RWPE2 (cell line): ENCODE data around the gene UPF3A.
A peak's percentile ranks its signal among the peaks of the same experiment; 100 is the strongest.

Experiments used
- ATAC-seq: fragments of 200-7000 bp; cut with Tn5 transposase; 3 replicates; pipeline ENCODE4 v1.9.1; 2021; ENCODE audit warnings: low read depth
- DNase-seq: peaks from one replicate; pipeline ENCODE4 v3.0.0-alpha.2; 2020; ENCODE audit warnings: low spot score
- H3K27ac ChIP-seq: fragments of 450-650 bp; 2 replicates; pipeline ENCODE4 v1.5.1; 2017; ENCODE audit warnings: mild to moderate bottlenecking; ENCODE audit not compliant: poor library complexity, severe bottlenecking
- H3K27me3 ChIP-seq: fragments of 250-450 bp; sonication (Bioruptor Pico); 2 replicates; pipeline ENCODE4 v1.5.1; 2021; ENCODE audit warnings: mild to moderate bottlenecking, moderate library complexity; ENCODE audit not compliant: insufficient read depth, poor library complexity, severe bottlenecking
- H3K36me3 ChIP-seq: fragments of 250-450 bp; sonication (Bioruptor Pico); 2 replicates; pipeline ENCODE4 v1.5.1; 2020; ENCODE audit warnings: low read depth, mild to moderate bottlenecking, moderate library complexity
- H3K4me1 ChIP-seq: fragments of 250-450 bp; sonication (Bioruptor Pico); 2 replicates; pipeline ENCODE4 v1.5.1; 2021; ENCODE audit warnings: mild to moderate bottlenecking, moderate library complexity; ENCODE audit not compliant: insufficient read depth, poor library complexity, severe bottlenecking
- H3K4me3 ChIP-seq: fragments of 250-450 bp; sonication (Bioruptor Pico); 2 replicates; pipeline ENCODE4 v1.5.1; 2021; ENCODE audit warnings: mild to moderate bottlenecking, moderate library complexity; ENCODE audit not compliant: severe bottlenecking
- H3K9me3 ChIP-seq: fragments of 250-450 bp; sonication (Bioruptor Pico); 2 replicates; pipeline ENCODE4 v1.5.1; 2021; ENCODE audit warnings: mild to moderate bottlenecking, moderate library complexity; ENCODE audit not compliant: severe bottlenecking
- TF ChIP-seq, protein P1 (sequence below): fragments of 450-650 bp; IDR thresholded peaks from one replicate; pipeline ENCODE4 v1.5.1; 2017; ENCODE audit warnings: mild to moderate bottlenecking, moderate library complexity; ENCODE audit not compliant: poor library complexity, severe bottlenecking

Gene UPF3A

DNA sequence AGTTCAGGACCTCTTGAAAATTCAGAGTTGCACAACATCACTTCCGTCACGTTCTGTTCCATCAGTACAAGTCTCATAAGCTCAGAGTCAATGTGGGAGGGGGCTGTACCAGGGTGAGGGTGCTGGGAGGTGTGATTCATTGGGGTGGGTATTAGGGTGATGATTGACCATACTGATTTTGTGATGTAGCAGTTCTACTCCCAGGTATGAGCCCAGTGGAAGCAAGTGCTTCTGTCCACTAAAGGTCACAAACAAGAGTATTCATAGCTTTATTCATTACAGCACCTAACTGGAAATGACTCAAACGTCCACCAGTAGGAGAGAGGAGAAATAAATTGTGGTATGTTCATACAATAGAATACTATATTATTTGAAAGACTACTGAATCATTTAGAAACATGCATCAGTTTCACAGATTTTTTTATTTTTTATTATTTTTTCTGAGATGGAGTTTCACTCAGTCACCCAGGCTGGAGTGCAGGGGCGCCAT lies 12.1 kb upstream of the UPF3A start:
- Histone ChIP-seq H3K27ac (no peak overlapping the region), H3K9me3 (no peaks in the 10 kb centered on the region), H3K4me1 (no peaks in the 10 kb centered on the region), H3K27me3 (no peaks in the 10 kb centered on the region), H3K4me3 (no peak overlapping the region), H3K36me3 (peaks cover 85% of the 10 kb centered on the region)
- no peak for DNase-seq
- ATAC-seq: no peak
- TF ChIP-seq, protein P1, sequence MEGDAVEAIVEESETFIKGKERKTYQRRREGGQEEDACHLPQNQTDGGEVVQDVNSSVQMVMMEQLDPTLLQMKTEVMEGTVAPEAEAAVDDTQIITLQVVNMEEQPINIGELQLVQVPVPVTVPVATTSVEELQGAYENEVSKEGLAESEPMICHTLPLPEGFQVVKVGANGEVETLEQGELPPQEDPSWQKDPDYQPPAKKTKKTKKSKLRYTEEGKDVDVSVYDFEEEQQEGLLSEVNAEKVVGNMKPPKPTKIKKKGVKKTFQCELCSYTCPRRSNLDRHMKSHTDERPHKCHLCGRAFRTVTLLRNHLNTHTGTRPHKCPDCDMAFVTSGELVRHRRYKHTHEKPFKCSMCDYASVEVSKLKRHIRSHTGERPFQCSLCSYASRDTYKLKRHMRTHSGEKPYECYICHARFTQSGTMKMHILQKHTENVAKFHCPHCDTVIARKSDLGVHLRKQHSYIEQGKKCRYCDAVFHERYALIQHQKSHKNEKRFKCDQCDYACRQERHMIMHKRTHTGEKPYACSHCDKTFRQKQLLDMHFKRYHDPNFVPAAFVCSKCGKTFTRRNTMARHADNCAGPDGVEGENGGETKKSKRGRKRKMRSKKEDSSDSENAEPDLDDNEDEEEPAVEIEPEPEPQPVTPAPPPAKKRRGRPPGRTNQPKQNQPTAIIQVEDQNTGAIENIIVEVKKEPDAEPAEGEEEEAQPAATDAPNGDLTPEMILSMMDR: no peak

DNA sequence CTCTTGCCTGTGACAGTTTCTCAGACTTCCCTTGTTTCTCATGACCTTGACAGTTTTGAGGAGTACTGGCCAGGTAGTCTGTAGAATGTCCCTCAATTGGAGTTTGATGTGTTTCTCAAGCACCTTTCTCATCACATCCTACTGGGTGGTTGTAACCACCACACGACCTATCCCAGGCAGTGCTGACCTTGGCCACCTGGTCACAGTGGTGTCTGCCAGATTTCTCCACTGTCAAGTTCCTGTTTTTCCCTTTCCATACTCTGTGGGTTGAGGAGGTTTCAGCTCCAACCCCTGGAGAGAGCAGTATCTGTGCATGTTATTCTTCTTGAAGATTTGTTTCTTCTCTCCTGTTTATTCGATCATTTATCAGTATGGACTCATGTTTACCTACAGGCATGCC lies 8.4 kb upstream of the UPF3A start:
- Histone ChIP-seq H3K27ac (no peak overlapping the region), H3K9me3 (no peaks in the 10 kb centered on the region), H3K36me3 (peaks cover 71% of the 10 kb centered on the region), H3K4me3 (no peak overlapping the region), H3K27me3 (no peaks in the 10 kb centered on the region), H3K4me1 (no peaks in the 10 kb centered on the region)
- DNase-seq (no peak), ATAC-seq (no peak)
- TF ChIP-seq, protein P1: no peak

DNA sequence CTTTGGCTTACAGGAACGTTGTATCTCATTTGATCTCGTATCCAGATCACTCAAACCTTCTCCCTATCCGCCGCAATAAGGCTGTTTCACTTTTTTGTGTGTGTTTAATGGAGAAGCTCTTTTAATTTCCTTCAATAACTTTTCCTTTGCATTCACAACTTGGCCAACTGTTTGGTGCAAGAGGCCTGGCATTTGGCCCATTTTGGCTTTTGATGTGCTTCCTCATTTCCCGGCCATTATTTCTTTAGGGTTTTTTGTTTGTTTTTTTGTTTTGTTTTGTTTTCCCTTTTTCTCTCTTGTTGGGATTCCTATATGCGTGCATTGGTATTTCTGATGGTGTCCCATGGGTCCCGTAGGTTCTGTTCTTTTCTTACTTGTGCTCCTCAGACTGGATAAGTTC lies 6.1 kb upstream of the UPF3A start:
- H3K27ac ChIP-seq: no peak overlapping the region
- no peaks in the 10 kb centered on the region for H3K27me3 ChIP-seq
- TF ChIP-seq, protein P1: no peak
- DNase-seq (no peak), ATAC-seq (no peak)
- H3K9me3 ChIP-seq: no peaks in the 10 kb centered on the region
- H3K36me3 ChIP-seq: peaks cover 51% of the 10 kb centered on the region
- H3K4me1 ChIP-seq: no peaks in the 10 kb centered on the region
- no peak overlapping the region for H3K4me3 ChIP-seq

DNA sequence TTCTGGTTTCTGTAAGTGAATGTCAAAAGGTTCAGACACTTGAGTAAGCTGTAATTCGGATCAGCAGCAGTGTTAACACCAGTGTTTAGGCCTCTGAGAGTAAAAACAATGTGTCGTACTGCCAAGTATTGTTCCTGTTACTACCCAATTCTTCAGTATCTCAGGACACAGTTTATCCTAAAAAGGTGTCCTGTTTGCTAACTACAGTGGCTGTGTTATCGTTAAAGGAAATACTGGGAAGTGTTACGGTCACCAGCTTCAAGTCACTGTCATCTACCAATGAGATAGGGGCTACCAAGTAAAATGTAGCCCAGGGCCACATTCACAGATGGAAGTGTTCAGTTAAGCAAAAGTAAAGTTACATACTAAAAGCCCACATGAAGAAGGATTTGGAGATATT lies 2.3 kb upstream of the UPF3A start:
- peaks cover 11% of the 10 kb centered on the region for H3K4me1 ChIP-seq
- ATAC-seq (no peak), DNase-seq (no peak)
- H3K9me3 ChIP-seq: no peaks in the 10 kb centered on the region
- TF ChIP-seq, protein P1: no peak
- peaks cover 41% of the 10 kb centered on the region for H3K36me3 ChIP-seq
- no peak overlapping the region for H3K4me3 ChIP-seq
- H3K27me3 ChIP-seq: no peaks in the 10 kb centered on the region
- peak overlapping the region; percentile 84 for H3K27ac ChIP-seq

DNA sequence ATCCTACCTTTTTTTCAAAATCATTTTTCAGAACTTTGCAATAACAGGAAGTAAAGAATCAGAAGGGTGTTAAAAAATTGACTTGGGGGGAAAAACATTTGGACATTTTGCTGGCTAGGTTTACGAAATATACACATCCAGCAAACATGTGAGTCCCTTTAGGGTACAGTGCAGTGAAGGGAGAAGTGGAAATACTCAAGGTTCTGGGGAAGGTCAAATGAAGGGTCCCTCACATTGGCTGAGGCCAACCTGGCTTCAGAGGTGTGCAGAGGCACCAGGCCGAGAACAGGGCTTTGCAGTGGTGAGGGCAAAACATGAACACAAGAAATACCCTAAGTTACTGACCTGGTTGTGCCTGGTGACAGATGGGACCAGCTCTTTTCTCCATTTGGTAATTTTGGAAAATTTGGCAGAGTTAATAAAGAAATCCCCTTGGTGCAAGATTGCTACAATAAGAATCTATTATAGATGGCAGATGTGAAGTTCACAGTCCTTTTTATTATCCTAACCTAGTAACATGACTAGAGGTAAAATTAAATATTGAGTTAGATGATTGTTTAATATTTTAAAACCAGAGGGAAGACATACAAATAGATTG lies 1.5 kb upstream of the UPF3A start:
- ATAC-seq: no peak
- Histone ChIP-seq H3K4me3 (no peak overlapping the region), H3K27ac (peak overlapping the region; percentile 84)

More for the DNA sequence above, 1.5 kb upstream of the UPF3A start:
- Histone ChIP-seq H3K27me3 (no peaks in the 10 kb centered on the region), H3K9me3 (no peaks in the 10 kb centered on the region), H3K4me1 (peaks cover 11% of the 10 kb centered on the region), H3K36me3 (peaks cover 40% of the 10 kb centered on the region)
- DNase-seq: no peak
- TF ChIP-seq, protein P1: no peak
